H9 (cell line): ENCODE results near the gene DPPA2. TPM values are rescaled to one million over a fixed set of nuclear protein-coding genes. Genes with fewer than 3 reads are reported as not detected.

Experiments
- DNase-seq: peaks from one replicate; pipeline ENCODE4 v3.0.0-alpha.2; 2017
- H2AFZ ChIP-seq: one replicate; pipeline ENCODE4 v1.6.1; 2013; ENCODE audit warnings: mild to moderate bottlenecking, low read length, control low read depth, moderate library complexity
- H2AK5ac ChIP-seq: 2 replicates; pipeline ENCODE4 v1.6.1; 2013; ENCODE audit warnings: low read length, control low read depth, mixed read lengths; ENCODE audit not compliant: insufficient read length
- H2BK120ac ChIP-seq: one replicate; pipeline ENCODE4 v1.6.1; 2013; ENCODE audit warnings: low read depth, mild to moderate bottlenecking, low read length, control low read depth, inconsistent platforms; ENCODE audit not compliant: poor library complexity, severe bottlenecking
- H2BK12ac ChIP-seq: 2 replicates; pipeline ENCODE4 v1.6.1; 2013; ENCODE audit warnings: low read length, control low read depth, mixed read lengths, low read depth; ENCODE audit not compliant: insufficient read length
- H2BK15ac ChIP-seq: 2 replicates; pipeline ENCODE4 v1.6.1; 2013; ENCODE audit warnings: low read depth, low read length, control low read depth
- H2BK20ac ChIP-seq: one replicate; pipeline ENCODE4 v1.6.1; 2013; ENCODE audit warnings: low read depth, mild to moderate bottlenecking, low read length, control low read depth, inconsistent platforms; ENCODE audit not compliant: poor library complexity, severe bottlenecking
- H2BK5ac ChIP-seq: 2 replicates; pipeline ENCODE4 v1.6.1; 2013; ENCODE audit warnings: low read length, control low read depth, mixed read lengths; ENCODE audit not compliant: insufficient read length
- H3K14ac ChIP-seq: 2 replicates; pipeline ENCODE4 v1.6.1; 2013; ENCODE audit warnings: low read length, control low read depth; ENCODE audit not compliant: insufficient read depth
- H3K18ac ChIP-seq: 2 replicates; pipeline ENCODE4 v1.6.1; 2013; ENCODE audit warnings: low read depth, mild to moderate bottlenecking, mixed read lengths, low read length, control low read depth; ENCODE audit not compliant: insufficient read length
- H3K23ac ChIP-seq: 2 replicates; pipeline ENCODE4 v1.6.1; 2013; ENCODE audit warnings: low read length, control low read depth, mixed read lengths, low read depth; ENCODE audit not compliant: insufficient read length
- H3K23me2 ChIP-seq: 2 replicates; pipeline ENCODE4 v1.6.1; 2013; ENCODE audit warnings: low read depth, mild to moderate bottlenecking, mixed read lengths, low read length, control low read depth; ENCODE audit not compliant: insufficient read length, poor library complexity, severe bottlenecking
- H3K27ac ChIP-seq: 2 replicates; pipeline ENCODE4 v1.5.1; 2013; ENCODE audit warnings: low read length, control low read depth, mixed read lengths, low read depth; ENCODE audit not compliant: insufficient read length
- H3K27me3 ChIP-seq: 2 replicates; pipeline ENCODE4 v1.6.1; 2013; ENCODE audit warnings: low read length, control low read depth, inconsistent platforms; ENCODE audit not compliant: insufficient read depth
- H3K4ac ChIP-seq: 2 replicates; pipeline ENCODE4 v1.6.1; 2013; ENCODE audit warnings: low read depth, mild to moderate bottlenecking, control low read depth, inconsistent platforms, low read length, moderate library complexity
- H3K4me1 ChIP-seq: 2 replicates; pipeline ENCODE4 v1.6.1; 2013; ENCODE audit warnings: low read length, control low read depth, inconsistent platforms; ENCODE audit not compliant: insufficient read depth
- H3K4me2 ChIP-seq: 2 replicates; pipeline ENCODE4 v1.6.1; 2013; ENCODE audit warnings: low read length, control low read depth, mixed read lengths; ENCODE audit not compliant: insufficient read length, insufficient read depth
- H3K56ac ChIP-seq: 2 replicates; pipeline ENCODE4 v1.6.1; 2013; ENCODE audit warnings: low read depth, mild to moderate bottlenecking, mixed read lengths, low read length, control low read depth; ENCODE audit not compliant: insufficient read length
- H3K79me1 ChIP-seq: 2 replicates; pipeline ENCODE4 v1.6.1; 2013; ENCODE audit warnings: low read depth, mild to moderate bottlenecking, moderate library complexity, low read length, control low read depth, inconsistent platforms; ENCODE audit not compliant: insufficient read depth, poor library complexity, severe bottlenecking
- H3K79me2 ChIP-seq: 2 replicates; pipeline ENCODE4 v1.6.1; 2013; ENCODE audit warnings: low read length, control low read depth, inconsistent platforms; ENCODE audit not compliant: insufficient read depth
- H3K9ac ChIP-seq: 2 replicates; pipeline ENCODE4 v1.6.1; 2013; ENCODE audit warnings: low read length, control low read depth, mixed read lengths; ENCODE audit not compliant: insufficient read length; ENCODE audit errors: extremely low read depth
- H3K9me3 ChIP-seq: one replicate; pipeline ENCODE4 v1.6.1; 2013; ENCODE audit warnings: low read depth, low read length, inconsistent platforms; ENCODE audit not compliant: control insufficient read depth
- H3T11ph ChIP-seq: one replicate; pipeline ENCODE4 v1.6.1; 2013; ENCODE audit warnings: mild to moderate bottlenecking, low read length, control low read depth, inconsistent platforms
- H4K20me1 ChIP-seq: one replicate; pipeline ENCODE4 v1.6.1; 2013; ENCODE audit not compliant: control insufficient read depth, insufficient read length, insufficient read depth
- H4K5ac ChIP-seq: 2 replicates; pipeline ENCODE4 v1.6.1; 2013; ENCODE audit warnings: low read depth, mild to moderate bottlenecking, mixed read lengths, low read length, control low read depth; ENCODE audit not compliant: insufficient read length
- H4K8ac ChIP-seq: replicated peaks from 2 replicates; pipeline ENCODE4 v1.6.1; 2013; ENCODE audit warnings: low read length, control low read depth, mixed read lengths, low read depth; ENCODE audit not compliant: insufficient read length
- H4K91ac ChIP-seq: 2 replicates; pipeline ENCODE4 v1.6.1; 2013; ENCODE audit warnings: low read depth, mild to moderate bottlenecking, moderate library complexity, mixed read lengths, low read length, control low read depth; ENCODE audit not compliant: insufficient read length
- H3K27ac Mint-ChIP-seq, 3 experiments: 2 replicates in 2 of 3; 3 replicates in 1 of 3; pipeline ENCODE4 v1.8.0; 2020 to 2021; ENCODE audit warnings: mixed read lengths in 3 of 3, mild to moderate bottlenecking in 1 of 3, moderate library complexity in 1 of 3
- H3K27me3 Mint-ChIP-seq: 2 replicates; pipeline ENCODE4 v1.8.0; 2021; ENCODE audit warnings: low read depth, mild to moderate bottlenecking, moderate library complexity, mixed read lengths
- H3K36me3 Mint-ChIP-seq, 3 experiments: 2 replicates in 2 of 3; 3 replicates in 1 of 3; pipeline ENCODE4 v1.8.0; 2020 to 2021; ENCODE audit warnings: low read depth in 3 of 3, mixed read lengths in 3 of 3; ENCODE audit not compliant: insufficient read depth in 1 of 3
- H3K4me1 Mint-ChIP-seq, 2 experiments: 2 replicates each; pipeline ENCODE4 v1.8.0; 2020; ENCODE audit warnings: mixed read lengths in 2 of 2
- H3K4me3 Mint-ChIP-seq, 2 experiments: 2 replicates in 1 of 2; 3 replicates in 1 of 2; pipeline ENCODE4 v1.8.0; 2020 to 2021; ENCODE audit warnings: mild to moderate bottlenecking in 2 of 2, mixed read lengths in 2 of 2, moderate library complexity in 1 of 2
- H3K9me3 Mint-ChIP-seq, 2 experiments: 2 replicates in 1 of 2; 3 replicates in 1 of 2; pipeline ENCODE4 v1.8.0; 2020; ENCODE audit warnings: mild to moderate bottlenecking in 2 of 2, mixed read lengths in 2 of 2, moderate library complexity in 1 of 2
- WGBS: extraction: QIAGEN DNeasy Blood & Tissue Kit; methylation state at CpG from one replicate; pipeline ENCODE4 v1.1.7; 2013; ENCODE audit warnings: missing lambda C conversion rate, low lambda C conversion rate, mixed read lengths; ENCODE audit not compliant: insufficient read length; ENCODE audit errors: extremely low coverage; 5-methylcytosine and 5-hydroxymethylcytosine counted together
- total RNA-seq: library from RNA; stranded (reverse); gene quantifications from 2 replicates; pipeline ENCODE4 v1.2.1, GENCODE V29; 2021
- TF ChIP-seq, protein P1 (sequence below): fragments of 200-600 bp; sonication (generic); conservative IDR thresholded peaks from 3 replicates; pipeline ENCODE4 v1.8.0; 2021; ENCODE audit warnings: antibody characterized with exemption, mild to moderate bottlenecking

Gene DPPA2
- total RNA-seq, 1 experiment from 2014 or later, result 3.2 TPM

DNA sequence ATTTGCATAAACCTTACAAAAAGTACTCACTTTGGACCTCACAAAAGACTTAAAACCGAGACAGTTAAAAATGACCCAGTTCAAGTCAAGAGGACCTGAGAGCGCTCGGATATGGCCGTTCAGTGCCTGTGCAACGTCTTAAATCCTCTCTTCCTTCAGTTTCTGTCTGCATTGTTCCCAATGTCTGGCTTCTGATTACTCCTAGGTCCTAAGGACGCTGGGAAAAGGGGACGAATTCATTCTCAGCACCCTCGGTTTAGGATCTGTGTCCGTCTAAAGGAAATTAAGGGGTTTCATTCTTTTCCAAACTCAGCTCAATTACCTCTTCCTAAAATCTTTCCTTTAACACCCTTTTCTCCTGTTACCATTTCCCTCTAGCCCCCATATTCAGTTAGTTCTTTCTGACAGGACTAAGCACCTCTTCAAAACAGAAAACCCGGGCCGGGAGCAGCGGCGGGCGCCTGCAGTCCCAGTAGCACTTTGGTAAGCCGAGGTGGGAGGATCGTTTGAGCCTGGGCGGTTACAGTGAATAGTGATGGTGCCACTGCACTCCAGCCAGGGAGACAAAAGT lies 20.1 kb upstream of the DPPA2 start:
- Mint-ChIP-seq H3K27ac (peak overlapping the region; percentile 88 to 100 (median 99)), H3K4me3 (peak overlapping the region; percentile 93 to 99), H3K4me1 (peaks cover 50 to 63% of the 10 kb centered on the region in 2 experiments), H3K36me3 (peaks cover 57 to 62% (median 59%) of the 10 kb centered on the region in 3 experiments), H3K9me3 (peaks cover 11 to 17% of the 10 kb centered on the region in 2 experiments; a peak in 4 of 5 replicates), H3K27me3 (peaks cover 1% of the 10 kb centered on the region; the same call in 1 of the 2 replicates)
- Histone ChIP-seq H3K18ac (peak overlapping the region; percentile 56), H2BK20ac (no peak overlapping the region), H3K14ac (peak overlapping the region; percentile 74; the same call in 1 of the 2 replicates), H2BK120ac (no peak overlapping the region), H3K4ac (no peak overlapping the region), H3K9ac (peak overlapping the region; percentile 99), H3K27me3 (no peaks in the 10 kb centered on the region), H3K4me2 (peak overlapping the region; percentile 96), H2BK5ac (peak overlapping the region; percentile 78), H2BK15ac (no peak overlapping the region), H3K23me2 (peaks cover 15% of the 10 kb centered on the region), H4K8ac (no peak overlapping the region), H3K23ac (no peak overlapping the region), H3K79me2 (peaks cover 65% of the 10 kb centered on the region; the same call in 1 of the 2 replicates), H4K91ac (no peak overlapping the region), H4K20me1 (no peaks in the 10 kb centered on the region), H4K5ac (no peak overlapping the region), H3T11ph (no peak overlapping the region), H3K4me1 (no peaks in the 10 kb centered on the region; the same call in 1 of the 2 replicates), H2BK12ac (no peak overlapping the region), H2AFZ (no peak overlapping the region), H2AK5ac (no peak overlapping the region), H3K79me1 (no peaks in the 10 kb centered on the region), H3K27ac (peak overlapping the region; percentile 90), H3K9me3 (no peaks in the 10 kb centered on the region), H3K56ac (peak overlapping the region; percentile 56)
- WGBS, result no CpG with 5 or more reads among the region's 17 CpGs
- DNase-seq, result no peak
- TF ChIP-seq, protein P1, sequence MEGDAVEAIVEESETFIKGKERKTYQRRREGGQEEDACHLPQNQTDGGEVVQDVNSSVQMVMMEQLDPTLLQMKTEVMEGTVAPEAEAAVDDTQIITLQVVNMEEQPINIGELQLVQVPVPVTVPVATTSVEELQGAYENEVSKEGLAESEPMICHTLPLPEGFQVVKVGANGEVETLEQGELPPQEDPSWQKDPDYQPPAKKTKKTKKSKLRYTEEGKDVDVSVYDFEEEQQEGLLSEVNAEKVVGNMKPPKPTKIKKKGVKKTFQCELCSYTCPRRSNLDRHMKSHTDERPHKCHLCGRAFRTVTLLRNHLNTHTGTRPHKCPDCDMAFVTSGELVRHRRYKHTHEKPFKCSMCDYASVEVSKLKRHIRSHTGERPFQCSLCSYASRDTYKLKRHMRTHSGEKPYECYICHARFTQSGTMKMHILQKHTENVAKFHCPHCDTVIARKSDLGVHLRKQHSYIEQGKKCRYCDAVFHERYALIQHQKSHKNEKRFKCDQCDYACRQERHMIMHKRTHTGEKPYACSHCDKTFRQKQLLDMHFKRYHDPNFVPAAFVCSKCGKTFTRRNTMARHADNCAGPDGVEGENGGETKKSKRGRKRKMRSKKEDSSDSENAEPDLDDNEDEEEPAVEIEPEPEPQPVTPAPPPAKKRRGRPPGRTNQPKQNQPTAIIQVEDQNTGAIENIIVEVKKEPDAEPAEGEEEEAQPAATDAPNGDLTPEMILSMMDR, result no peak
